ENCODE results near the gene SIRT2. TPM values are rescaled to one million over a fixed set of nuclear protein-coding genes. Genes with fewer than 3 reads are reported as not detected.

SIRT2 gene
- total and polyA plus RNA-seq, 11 donors = 51.0 to 158 (median 62.4) TPM

- DNase-seq (peak in 1 of 5 donors; percentile 18), ATAC-seq (no peak)
- H3K4me3 ChIP-seq = no peak overlapping the region
- H3K27ac ChIP-seq = no peak overlapping the region
- H3K27me3 ChIP-seq = no peaks in the 10 kb centered on the region
- TF ChIP-seq CTCF (IDR thresholded peaks at IDR 0.05) (no peak), POLR2A (IDR thresholded peaks at IDR 0.05) (no peak)
- intact Hi-C loops (cut with DNase I) = no loop called here
- WGBS, 4 donors = 88 to 95% (median 95%) methylated on average over 15 to 19 of the region's 19 CpGs
- H3K9me3 ChIP-seq = no peaks in the 10 kb centered on the region
- H3K36me3 ChIP-seq = peaks cover 0 to 48% (median 41%) of the 10 kb centered on the region in 9 donors
- H3K4me1 ChIP-seq = peaks cover 0 to 22% (median 10%) of the 10 kb centered on the region in 12 donors
Measured at GRCh38 chr19:38880882-38881609, 18.4 kb downstream of the SIRT2 start.

- no peak for ATAC-seq
- H3K27me3 ChIP-seq = no peaks in the 10 kb centered on the region
- peaks cover 0 to 48% (median 41%) of the 10 kb centered on the region in 9 donors for H3K36me3 ChIP-seq
- no peak for TF ChIP-seq POLR2A (IDR thresholded peaks at IDR 0.05)
- TF ChIP-seq CTCF (IDR thresholded peaks at IDR 0.05) = no peak
- WGBS, 4 donors = 87 to 97% (median 94%) methylated on average over 16 to 19 of the region's 19 CpGs
- no peak overlapping the region for H3K4me3 ChIP-seq
- intact Hi-C loops (cut with DNase I) = no loop called here
- peaks cover 0 to 22% (median 10%) of the 10 kb centered on the region in 12 donors for H3K4me1 ChIP-seq
- peak in 1 of 5 donors; percentile 17 for DNase-seq
- no peak overlapping the region for H3K27ac ChIP-seq
- no peaks in the 10 kb centered on the region for H3K9me3 ChIP-seq
Measured at GRCh38 chr19:38880076-38880881, 19.1 kb downstream of the SIRT2 start.

- intact Hi-C loops (cut with DNase I) = no loop called here
- H3K36me3 ChIP-seq = peaks cover 0 to 48% (median 41%) of the 10 kb centered on the region in 9 donors
- no peak for TF ChIP-seq CTCF (IDR thresholded peaks at IDR 0.05)
- TF ChIP-seq POLR2A (IDR thresholded peaks at IDR 0.05) = no peak
Measured at GRCh38 chr19:38879400-38879751, 20.0 kb downstream of the SIRT2 start.

More at GRCh38 chr19:38879400-38879751, 20.0 kb downstream of the SIRT2 start:
- WGBS, 4 donors = 92 to 93% (median 93%) methylated on average over 11 of the region's 11 CpGs
- Histone ChIP-seq H3K4me3 (no peak overlapping the region), H3K27ac (no peak overlapping the region), H3K4me1 (peaks cover 0 to 22% (median 10%) of the 10 kb centered on the region in 12 donors), H3K27me3 (no peaks in the 10 kb centered on the region), H3K9me3 (no peaks in the 10 kb centered on the region)
- DNase-seq (peak in 2 of 5 donors; percentile 14 to 51), ATAC-seq (no peak)
